HG03469 (cell line): Measurements from ENCODE around the gene UBN1.
"Not testable (repeated sequence)": the region's sequence is repeated elsewhere in the genome, so short reads cannot be mapped to it uniquely, and the experiment has no call there.

Experiments used
- ATAC-seq: cut with Tn5 transposase; IDR thresholded peaks from one replicate; pipeline ENCODE4 v1.9.1; 2021; ENCODE audit warnings: mild to moderate bottlenecking, moderate library complexity, moderate number of reproducible peaks; ENCODE audit not compliant: unreplicated experiment

Gene UBN1

GRCh38 chr16:4925293-4925607 lies 78.0 kb downstream of the UBN1 start:
- ATAC-seq, result no peak

- ATAC-seq, result no peak
These were observed 78.5 kb downstream of the UBN1 start for GRCh38 chr16:4925791-4926190.

DNA sequence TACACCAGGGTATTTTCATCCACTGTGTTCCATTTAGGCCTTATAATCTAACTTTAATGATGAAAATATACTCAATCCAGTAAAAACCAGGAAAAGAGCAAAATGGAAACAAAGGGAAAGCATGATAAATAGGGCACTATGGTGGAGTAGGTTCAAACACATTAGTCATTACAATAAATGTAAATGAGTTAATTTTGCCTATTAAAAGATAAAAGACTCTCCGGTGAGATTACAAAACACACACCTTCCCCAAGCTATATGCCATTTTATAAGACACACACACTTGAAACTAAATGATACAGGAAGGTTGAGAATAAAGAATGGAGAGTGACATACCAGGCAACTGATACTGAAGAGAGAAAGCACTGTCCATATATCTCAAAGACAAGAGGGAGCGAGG lies 79.6 kb downstream of the UBN1 start:
- ATAC-seq, result no peak

DNA sequence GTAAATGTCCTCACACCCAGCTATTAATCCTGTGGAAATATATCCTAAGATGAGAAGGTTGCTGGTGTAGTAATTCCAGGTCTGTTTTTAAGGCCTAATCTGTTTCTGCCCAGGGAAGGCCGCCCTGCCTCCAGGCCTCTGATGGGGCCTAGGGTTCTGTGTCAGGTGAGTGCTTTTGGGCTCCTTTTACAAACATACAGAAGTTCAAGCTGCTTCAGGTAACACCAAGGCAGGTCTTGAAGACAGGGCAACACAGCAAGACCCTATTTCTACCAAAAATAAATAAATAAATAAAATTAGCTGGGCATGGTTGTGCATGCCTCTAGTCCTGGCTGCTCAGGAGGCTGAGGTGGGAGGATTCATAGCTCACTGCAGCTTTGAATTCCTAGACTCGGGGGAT lies 80.4 kb downstream of the UBN1 start:
- ATAC-seq, result no peak

- ATAC-seq, result no peak
These were observed 80.9 kb downstream of the UBN1 start for GRCh38 chr16:4928227-4928626.

DNA sequence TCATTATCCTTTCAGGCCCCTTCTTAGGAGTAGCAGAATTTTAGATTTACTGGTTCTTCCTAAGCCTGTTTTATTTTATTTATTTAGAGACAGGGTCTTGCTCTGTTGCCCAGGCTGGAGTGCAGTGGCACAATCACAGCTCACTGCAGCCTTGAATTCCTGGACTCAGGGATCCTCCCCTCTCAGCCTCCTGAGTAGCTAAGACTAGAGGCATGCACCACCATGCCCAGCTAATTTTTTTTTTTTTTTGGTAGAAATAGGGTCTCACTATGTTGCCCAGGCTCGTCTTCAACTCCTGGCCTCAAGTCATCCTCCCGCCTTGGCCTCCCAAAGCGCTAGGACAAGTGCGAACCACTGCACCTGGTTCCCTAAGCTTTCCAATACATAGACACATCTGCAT lies 82.3 kb downstream of the UBN1 start:
- ATAC-seq, result not testable (repeated sequence)

DNA sequence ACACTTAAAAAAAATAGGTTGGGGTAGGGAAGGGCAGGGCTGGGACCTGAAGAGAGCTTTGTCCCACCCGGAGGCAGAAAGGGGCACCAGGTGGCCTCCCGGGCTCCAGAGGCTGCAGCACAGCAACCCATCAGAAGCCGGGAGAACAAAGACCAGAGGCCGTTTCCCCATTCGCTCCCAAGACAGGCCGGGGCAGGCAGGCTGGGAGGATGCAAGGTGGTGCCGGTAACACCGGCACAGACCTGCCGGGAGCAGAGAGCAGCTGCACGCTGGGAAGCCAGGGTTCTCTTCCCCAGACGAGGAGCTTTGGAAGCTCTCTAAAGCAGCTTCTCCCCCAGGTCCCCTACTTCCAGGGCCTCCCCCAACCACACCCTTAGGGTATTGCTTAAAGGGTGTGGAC lies 84.1 kb downstream of the UBN1 start:
- ATAC-seq, result no peak
